Activated CD8-positive, alpha-beta memory T cell treated with anti-CD3 and anti-CD28 coated beads for 24 hours (primary cell): ENCODE data around the gene TNMD.
"Not testable (repeated sequence)": the region's sequence is repeated elsewhere in the genome, so short reads cannot be mapped to it uniquely, and the experiment has no call there.

Experiments used
- DNase-seq: peaks from one replicate; pipeline ENCODE4 v3.0.0-alpha.2; 2020

TNMD gene

GRCh38 chrX:100584611-100585010 lies at the start of gene TNMD:
TNMD (plus strand) TSS chrX:100584936; CDS start chrX:100585019, 83 bp downstream.
- no peak for DNase-seq

DNA sequence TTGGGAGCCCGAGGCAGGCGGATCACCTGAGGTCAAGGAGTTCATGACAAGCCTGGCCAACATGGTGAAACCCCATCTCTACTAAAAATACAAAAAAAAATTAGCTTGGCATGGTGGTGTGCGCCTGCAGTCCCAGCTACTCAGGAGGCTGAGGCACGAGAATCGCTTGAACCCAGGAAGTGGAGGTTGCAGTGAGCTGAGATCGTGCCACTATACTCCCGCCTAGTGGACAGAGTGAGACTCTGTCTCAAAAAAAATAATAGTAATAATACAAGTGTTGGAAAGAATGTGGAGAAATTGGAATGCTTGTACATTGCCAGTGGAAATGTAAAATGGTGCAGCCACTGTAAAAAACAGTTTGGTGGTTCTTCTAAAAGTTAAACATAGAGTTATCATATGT lies 19.2 kb upstream of the TNMD start:
- not testable (repeated sequence) for DNase-seq

- DNase-seq, result no peak
Observed at GRCh38 chrX:100586747-100587146, 2.0 kb downstream of the TNMD start.

- DNase-seq, result no peak
Observed at GRCh38 chrX:100587861-100588260, 3.1 kb downstream of the TNMD start.

DNA sequence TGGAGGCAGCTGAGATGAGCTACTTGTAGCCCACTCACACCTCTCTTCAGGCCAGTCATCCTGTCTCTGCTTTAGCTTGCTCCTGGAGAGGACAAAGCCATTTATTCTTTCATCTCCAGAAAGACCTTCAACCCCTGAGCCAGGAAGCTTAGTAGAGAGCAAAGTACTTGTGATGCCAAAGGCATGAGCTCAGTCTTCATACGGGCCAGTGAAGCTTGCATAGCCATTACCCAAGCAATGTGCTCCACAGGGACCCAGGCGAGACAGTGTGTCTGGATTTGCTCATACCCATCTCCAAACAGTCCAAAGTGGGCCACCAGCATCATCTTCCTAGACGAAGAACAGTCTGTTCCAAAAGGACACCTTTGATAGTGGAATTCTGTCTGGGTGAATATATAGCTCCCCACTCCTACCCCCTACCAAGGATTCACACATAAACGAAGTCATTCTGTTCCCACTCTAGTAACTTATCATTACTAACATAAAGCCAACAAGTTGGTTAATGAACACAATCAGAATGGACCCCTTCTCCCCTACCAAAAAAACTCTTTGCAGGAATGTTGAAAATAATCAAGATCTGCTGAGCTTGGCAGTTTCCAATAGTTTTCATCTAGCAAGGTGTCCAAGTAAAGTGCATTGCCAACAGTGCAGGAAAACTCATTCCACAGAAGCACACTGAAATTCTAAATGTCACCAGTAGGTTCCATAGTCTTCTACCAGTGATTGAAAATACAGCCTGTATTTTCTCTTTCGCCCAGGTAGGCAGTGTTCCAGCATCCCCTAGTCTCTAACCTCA lies 6.7 kb downstream of the TNMD start:
- no peak for DNase-seq

- DNase-seq, result no peak
Observed at GRCh38 chrX:100593126-100593525, 8.4 kb downstream of the TNMD start.

- DNase-seq, result no peak
Observed at GRCh38 chrX:100593581-100593980, 8.8 kb downstream of the TNMD start.

DNA sequence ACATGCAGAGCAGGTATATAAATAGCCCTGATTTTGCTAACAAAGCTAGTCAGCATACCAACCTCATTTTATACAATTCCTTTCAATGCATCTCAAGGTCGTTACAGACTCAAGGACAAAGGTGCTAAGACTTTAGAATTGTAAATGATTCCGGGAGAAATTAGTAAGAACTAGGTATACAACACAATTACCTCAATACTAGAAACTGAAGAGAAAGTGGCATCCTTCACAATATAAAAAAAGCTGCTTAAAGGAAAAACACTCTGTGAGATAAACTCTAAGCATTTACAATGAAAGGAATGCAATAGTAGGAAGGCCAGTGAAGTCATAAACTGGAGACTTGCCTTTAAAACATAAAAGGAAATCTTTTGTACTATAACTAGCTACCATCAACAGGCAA lies 11.9 kb downstream of the TNMD start:
- no peak for DNase-seq

GRCh38 chrX:100599456-100599855 lies 14.7 kb downstream of the TNMD start:
- DNase-seq, result no peak

GRCh38 chrX:100600340-100600739 lies 15.6 kb downstream of the TNMD start:
- DNase-seq, result no peak

- DNase-seq, result no peak
Observed at GRCh38 chrX:100600758-100601157, 16.0 kb downstream of the TNMD start.

DNA sequence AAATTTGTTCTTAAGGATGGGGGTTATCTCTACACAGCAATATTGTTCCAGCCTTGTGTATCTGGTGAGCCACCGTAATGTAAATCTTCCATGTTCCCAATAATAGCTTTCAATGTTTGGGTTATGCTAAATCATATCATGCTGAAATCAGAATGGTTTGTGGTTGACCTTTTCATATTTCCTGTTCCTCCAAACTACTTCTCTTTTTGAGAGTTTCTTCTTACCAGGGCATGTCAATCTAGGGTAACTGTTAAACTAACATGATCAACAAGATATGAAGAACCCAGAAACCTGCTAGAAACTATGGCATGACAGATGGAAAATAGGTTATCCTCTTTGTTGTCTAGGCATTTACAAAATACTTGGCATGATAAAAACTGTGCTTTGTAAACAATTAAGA lies 22.0 kb downstream of the TNMD start:
- no peak for DNase-seq

DNA sequence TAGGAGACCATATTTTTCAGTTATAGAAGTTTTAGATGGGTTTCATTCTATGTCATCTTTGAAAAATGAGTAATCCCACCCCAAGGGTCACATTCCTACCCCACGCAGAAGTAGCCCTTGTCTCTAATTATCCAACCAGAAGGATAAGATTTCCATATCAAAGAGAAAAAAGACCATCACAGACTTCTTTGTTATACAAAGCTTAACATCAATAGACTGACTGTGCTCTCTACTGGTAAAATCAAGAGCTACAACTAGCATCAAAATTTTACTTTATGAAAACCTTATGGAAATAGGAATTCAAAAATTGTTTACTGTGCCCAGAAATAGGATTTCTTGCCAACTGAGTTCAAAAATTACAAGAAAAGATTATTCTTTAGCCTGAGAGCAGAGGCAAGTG lies 24.9 kb downstream of the TNMD start:
- DNase-seq, result no peak

DNA sequence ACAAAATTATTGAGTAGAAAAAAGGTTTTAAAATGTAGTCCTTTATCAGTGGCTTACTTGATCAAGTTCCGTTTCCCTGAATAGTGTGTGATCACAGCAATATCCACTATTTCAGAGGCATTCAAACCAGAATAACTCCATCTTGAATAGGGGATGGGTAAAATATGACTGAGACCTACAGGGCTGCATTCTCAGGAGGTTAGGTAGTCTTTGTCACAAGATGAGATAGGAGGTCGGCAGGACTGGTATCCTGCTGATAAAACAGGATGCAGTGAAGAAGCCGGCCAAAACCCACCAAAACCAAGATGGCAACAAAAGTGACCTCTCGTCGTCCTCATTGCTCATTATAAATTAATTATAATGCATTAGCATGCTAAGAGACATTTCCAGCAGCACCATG lies 27.2 kb downstream of the TNMD start:
- DNase-seq, result no peak

- DNase-seq, result no peak
Observed at GRCh38 chrX:100615005-100615404, 30.3 kb downstream of the TNMD start.

DNA sequence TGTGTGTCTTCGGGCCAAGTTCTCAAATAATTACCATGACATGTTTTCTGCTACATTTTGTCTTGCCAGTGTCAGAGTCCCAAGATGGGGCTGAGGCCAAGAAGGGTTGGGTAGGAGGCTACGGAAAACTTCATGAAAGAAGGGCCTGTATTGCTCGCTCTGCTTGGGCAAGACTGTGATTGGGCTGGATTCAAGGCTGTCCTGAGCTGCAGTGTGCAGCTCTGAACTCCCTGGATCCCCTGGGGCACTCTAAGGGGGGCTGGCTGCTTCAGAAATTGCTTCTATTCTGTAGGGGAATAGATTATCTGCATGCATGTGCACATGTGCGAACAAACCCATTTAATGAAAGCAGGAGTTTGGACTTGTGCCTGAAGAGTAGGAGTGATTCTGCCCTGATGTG lies 38.3 kb downstream of the TNMD start:
- no peak for DNase-seq

GRCh38 chrX:100625985-100626491 lies 41.3 kb downstream of the TNMD start:
- DNase-seq, result no peak

- no peak for DNase-seq
Observed at GRCh38 chrX:100635040-100635439, 50.3 kb downstream of the TNMD start.

- DNase-seq, result no peak
Observed at GRCh38 chrX:100635989-100636320, 51.2 kb downstream of the TNMD start.

DNA sequence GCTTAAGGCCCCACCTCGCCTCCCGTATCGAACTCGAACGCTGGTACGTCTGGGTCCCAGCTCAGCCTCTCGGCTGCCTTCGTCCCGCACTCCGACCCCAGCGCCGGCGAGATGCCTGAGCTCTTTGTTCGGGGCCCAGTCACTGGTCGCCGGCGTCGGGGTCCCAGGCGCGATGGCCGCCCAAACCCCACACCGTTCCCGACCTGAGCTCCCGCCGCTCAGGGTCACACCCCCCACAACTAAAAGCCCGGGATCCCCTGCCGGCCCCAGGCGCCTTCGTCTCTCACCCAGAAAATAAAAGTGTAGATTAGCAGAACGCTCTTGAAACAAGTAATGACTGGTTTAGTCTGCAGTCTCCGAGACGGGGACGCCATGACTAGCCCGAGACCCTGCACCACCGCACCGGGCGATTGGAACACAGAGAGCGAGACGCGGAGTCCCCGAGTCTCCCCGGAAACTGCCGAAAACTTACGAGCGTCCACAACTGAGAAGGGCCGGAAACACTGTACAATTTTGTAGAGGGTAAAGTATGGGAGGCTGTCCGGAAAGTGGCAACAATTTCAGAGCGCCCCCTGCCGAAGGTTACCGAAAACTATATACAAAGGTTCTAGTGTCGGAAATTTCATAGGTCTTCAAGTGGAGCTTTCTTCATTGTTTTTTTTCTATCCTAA lies 51.7 kb downstream of the TNMD start, which contains the start of gene TSPAN6:
Gene TSPAN6 (minus strand): TSS at position 486 of the 671 bp plus-strand sequence. CDS start 112 bp downstream, at position 374.
- DNase-seq, result peak; percentile 84

GRCh38 chrX:100642290-100642689 lies 57.6 kb downstream of the TNMD start:
- DNase-seq, result no peak

DNA sequence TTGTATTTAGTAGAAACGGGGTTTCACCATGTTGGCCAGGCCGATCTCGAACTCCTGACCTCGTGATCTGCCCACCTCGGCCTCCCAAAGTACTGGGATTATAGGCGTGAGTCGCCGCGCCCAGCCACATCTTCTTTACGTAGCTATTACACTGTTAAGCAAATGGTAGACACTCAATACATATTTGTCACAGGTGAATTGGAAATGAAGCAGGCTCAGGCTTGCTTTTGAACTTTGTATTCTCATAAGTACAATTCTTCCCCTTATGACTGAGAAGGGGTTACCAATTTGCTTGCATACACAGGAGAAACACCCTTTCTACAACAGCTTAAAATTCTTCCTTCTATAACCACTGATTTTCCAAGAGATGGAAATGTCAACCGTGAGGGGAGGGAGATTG lies 58.5 kb downstream of the TNMD start:
- no peak for DNase-seq

DNA sequence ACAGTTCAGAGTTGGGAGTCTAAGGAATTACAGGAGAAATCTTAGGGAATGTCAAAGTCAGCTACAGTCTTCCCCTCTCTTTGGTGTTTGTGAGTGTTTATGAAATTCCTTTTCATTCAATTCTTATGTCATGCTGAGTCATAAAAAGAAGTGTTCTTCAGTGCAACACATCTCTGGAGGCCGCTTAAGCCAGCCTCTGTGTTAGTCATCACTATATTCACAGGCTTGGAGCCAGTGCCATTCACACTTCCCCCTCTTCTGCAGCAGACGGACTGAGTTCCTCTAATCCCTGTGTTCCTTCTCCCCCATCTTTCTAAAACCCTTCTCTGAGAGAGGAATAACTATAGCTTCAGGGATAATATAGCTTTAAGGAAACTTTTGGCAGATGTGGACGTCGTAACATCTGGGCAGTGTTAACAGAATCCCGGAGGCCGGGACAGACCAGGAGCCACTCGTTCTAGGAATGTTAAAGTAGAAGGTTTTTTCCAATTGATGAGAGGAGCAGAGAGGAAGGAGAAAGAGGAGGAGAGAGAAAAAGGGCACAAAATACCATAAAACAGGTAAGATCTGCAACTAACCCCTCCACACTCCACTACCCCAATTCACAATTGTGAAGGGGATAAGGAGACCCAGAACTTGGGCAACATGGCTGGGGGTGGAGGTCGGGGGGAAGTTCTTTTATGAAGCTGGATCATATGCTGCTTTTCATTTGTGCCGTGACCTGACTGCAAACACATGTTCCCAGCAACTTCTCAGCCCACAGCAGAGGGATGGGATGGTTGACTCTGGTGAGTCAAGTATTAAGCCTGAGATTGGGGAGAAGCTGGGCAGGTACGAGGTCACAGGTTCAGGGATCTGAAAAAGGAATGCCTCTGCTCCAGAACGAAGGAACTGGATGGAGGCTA lies 59.5 kb downstream of the TNMD start, which contains the start of gene SRPX2:
Gene SRPX2 (plus strand): TSS at position 244 of the 905 bp plus-strand sequence. CDS start 2,124 bp downstream, outside the sequence.
- no peak for DNase-seq
